ENCODE results near the gene TBRG1. TPM values are rescaled to one million over a fixed set of nuclear protein-coding genes. Genes with fewer than 3 reads are reported as not detected.

The TBRG1 gene
- polyA plus RNA-seq, 2 of the 4 experiments (the other 2 are of a cell fraction) = 13.6 to 29.2 TPM

DNA sequence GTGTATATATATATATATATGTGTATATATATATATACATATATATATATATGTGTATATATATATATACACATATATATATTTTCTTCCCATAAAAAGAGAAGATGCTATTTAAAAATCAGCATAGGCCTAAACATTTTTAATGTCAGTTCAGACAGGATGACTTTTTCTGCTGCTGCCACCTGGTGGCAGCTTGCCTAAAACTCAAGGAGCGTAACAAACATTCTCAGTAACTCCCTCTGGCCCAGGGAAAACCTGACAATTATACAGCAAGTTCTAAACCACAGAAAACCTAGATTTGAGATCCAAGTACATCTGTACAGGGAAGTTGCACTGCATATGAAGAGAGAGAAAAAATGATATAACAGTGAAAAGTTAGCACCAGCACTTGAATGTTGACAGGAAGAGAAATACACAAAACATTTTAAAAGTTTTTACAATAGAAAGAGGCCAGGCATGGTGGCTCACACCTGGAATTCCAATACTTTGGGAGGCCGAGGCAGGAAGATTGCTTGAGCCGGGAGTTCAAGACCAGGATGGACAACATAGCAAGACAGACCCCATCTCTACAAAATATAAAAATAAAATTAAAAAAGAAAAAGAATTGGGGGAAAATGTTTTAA is 36.3 kb upstream of the TBRG1 start:
- ATAC-seq = peak in 1 of 2 experiments; percentile 70; a peak in 3 of 6 replicates
- no peak overlapping the region for H3K27ac ChIP-seq
- FAIRE-seq = no peak
- no peaks in the 10 kb centered on the region for H3K9me3 ChIP-seq
- H3K4me1 ChIP-seq = no peaks in the 10 kb centered on the region
- CTCF ChIA-PET = interaction anchor here (1.0 to 2.7 kb wide), 8 partner anchors 9 to 515 kb away, joined by 3 to 12 read pairs (median 4); partner anchors contain the start of genes OR8B12 and OR8B4
- H3K4me2 ChIP-seq = no peak overlapping the region
- POLR2A ChIA-PET = no interaction called here
- TF ChIP-seq, protein P1, sequence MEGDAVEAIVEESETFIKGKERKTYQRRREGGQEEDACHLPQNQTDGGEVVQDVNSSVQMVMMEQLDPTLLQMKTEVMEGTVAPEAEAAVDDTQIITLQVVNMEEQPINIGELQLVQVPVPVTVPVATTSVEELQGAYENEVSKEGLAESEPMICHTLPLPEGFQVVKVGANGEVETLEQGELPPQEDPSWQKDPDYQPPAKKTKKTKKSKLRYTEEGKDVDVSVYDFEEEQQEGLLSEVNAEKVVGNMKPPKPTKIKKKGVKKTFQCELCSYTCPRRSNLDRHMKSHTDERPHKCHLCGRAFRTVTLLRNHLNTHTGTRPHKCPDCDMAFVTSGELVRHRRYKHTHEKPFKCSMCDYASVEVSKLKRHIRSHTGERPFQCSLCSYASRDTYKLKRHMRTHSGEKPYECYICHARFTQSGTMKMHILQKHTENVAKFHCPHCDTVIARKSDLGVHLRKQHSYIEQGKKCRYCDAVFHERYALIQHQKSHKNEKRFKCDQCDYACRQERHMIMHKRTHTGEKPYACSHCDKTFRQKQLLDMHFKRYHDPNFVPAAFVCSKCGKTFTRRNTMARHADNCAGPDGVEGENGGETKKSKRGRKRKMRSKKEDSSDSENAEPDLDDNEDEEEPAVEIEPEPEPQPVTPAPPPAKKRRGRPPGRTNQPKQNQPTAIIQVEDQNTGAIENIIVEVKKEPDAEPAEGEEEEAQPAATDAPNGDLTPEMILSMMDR (IDR thresholded peaks at IDR 0.05) = peak; percentile 44
- TF ChIP-seq RAD21 (conservative IDR thresholded peaks at IDR 0.05 in 1 of 2, IDR thresholded peaks at IDR 0.05 in 1 of 2) (peak; percentile 35 to 54; a peak in 4 of 5 replicates), SMC3 (IDR thresholded peaks at IDR 0.05) (peak; percentile 55; the same call in 2 of the 3 replicates), JUNB (IDR thresholded peaks at IDR 0.05) (no peak)
- 0% methylated on average over 3 of the region's 3 CpGs for WGBS (ENCODE audit: missing lambda C conversion rate)
- no peak overlapping the region for H3K4me3 ChIP-seq
- peak; percentile 2 to 50 for DNase-seq (ENCODE audit: low read depth in 1 of 2, low spot score in 1 of 2)

DNA sequence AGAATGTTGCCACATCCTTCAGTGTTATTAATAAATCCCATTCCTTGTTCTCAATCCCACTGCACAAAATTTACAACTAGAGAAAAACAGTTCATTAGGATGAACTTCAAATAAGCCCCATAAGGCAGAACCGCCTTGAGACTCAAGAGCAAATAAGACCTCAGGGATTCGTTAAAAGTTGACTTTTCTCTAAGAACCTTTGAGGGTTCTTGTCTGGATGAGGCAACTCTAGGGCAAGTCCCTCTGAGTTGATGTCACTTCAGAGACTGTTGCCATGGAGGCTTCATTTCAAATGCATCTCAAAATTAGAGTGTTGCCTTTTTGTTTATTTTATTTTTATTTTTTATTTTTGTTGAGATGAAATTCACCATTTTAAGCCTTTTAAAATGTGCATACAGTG is 31.2 kb upstream of the TBRG1 start:
- ChIA-PET POLR2A (no interaction called here), CTCF (no interaction called here)
- FAIRE-seq = no peak
- WGBS (ENCODE audit: missing lambda C conversion rate) = 4% methylated on average over 2 of the region's 2 CpGs
- DNase-seq (ENCODE audit: low read depth in 1 of 2, low spot score in 1 of 2) = no peak
- H3K9me3 ChIP-seq = no peaks in the 10 kb centered on the region
- H3K27ac ChIP-seq = no peak overlapping the region
- no peak overlapping the region for H3K4me3 ChIP-seq
- ATAC-seq = no peak
- no peaks in the 10 kb centered on the region for H3K4me1 ChIP-seq
- no peak overlapping the region for H3K4me2 ChIP-seq
- TF ChIP-seq NR3C1 (IDR thresholded peaks at IDR 0.05) = no peak
- TF ChIP-seq, protein P2, sequence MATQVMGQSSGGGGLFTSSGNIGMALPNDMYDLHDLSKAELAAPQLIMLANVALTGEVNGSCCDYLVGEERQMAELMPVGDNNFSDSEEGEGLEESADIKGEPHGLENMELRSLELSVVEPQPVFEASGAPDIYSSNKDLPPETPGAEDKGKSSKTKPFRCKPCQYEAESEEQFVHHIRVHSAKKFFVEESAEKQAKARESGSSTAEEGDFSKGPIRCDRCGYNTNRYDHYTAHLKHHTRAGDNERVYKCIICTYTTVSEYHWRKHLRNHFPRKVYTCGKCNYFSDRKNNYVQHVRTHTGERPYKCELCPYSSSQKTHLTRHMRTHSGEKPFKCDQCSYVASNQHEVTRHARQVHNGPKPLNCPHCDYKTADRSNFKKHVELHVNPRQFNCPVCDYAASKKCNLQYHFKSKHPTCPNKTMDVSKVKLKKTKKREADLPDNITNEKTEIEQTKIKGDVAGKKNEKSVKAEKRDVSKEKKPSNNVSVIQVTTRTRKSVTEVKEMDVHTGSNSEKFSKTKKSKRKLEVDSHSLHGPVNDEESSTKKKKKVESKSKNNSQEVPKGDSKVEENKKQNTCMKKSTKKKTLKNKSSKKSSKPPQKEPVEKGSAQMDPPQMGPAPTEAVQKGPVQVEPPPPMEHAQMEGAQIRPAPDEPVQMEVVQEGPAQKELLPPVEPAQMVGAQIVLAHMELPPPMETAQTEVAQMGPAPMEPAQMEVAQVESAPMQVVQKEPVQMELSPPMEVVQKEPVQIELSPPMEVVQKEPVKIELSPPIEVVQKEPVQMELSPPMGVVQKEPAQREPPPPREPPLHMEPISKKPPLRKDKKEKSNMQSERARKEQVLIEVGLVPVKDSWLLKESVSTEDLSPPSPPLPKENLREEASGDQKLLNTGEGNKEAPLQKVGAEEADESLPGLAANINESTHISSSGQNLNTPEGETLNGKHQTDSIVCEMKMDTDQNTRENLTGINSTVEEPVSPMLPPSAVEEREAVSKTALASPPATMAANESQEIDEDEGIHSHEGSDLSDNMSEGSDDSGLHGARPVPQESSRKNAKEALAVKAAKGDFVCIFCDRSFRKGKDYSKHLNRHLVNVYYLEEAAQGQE (IDR thresholded peaks at IDR 0.05) = no peak
- no peak for TF ChIP-seq ZC3H11A (IDR thresholded peaks at IDR 0.05)
- TF ChIP-seq HOXA7 (CRISPR knock-in tag; IDR thresholded peaks at IDR 0.05) = no peak
- TF ChIP-seq CBX2 (IDR thresholded peaks at IDR 0.05; ENCODE audit: borderline replicate concordance, low read depth) = no peak
- TF ChIP-seq RNF2 (IDR thresholded peaks at IDR 0.05; ENCODE audit: borderline replicate concordance, low read depth) = no peak
- TF ChIP-seq RCOR1 (IDR thresholded peaks at IDR 0.05; ENCODE audit: low read depth, low read length) = no peak
- TF ChIP-seq ZSCAN20 (CRISPR knock-in tag; IDR thresholded peaks at IDR 0.05) = no peak
- TF ChIP-seq EHMT2 (IDR thresholded peaks at IDR 0.05; ENCODE audit: low read depth) = no peak
- TF ChIP-seq ZNF302 (CRISPR knock-in tag; IDR thresholded peaks at IDR 0.05) = no peak
- no peak for TF ChIP-seq TP53 (CRISPR knock-in tag; IDR thresholded peaks at IDR 0.05)
- TF ChIP-seq, protein P3, sequence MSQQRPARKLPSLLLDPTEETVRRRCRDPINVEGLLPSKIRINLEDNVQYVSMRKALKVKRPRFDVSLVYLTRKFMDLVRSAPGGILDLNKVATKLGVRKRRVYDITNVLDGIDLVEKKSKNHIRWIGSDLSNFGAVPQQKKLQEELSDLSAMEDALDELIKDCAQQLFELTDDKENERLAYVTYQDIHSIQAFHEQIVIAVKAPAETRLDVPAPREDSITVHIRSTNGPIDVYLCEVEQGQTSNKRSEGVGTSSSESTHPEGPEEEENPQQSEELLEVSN (IDR thresholded peaks at IDR 0.05; ENCODE audit: borderline replicate concordance, low read depth) = no peak
- no peak for TF ChIP-seq RAD21 (conservative IDR thresholded peaks at IDR 0.05 in 1 of 2, IDR thresholded peaks at IDR 0.05 in 1 of 2)
- TF ChIP-seq NPAS2 (CRISPR knock-in tag; IDR thresholded peaks at IDR 0.05; ENCODE audit: borderline replicate concordance) = no peak
- TF ChIP-seq, protein P4, sequence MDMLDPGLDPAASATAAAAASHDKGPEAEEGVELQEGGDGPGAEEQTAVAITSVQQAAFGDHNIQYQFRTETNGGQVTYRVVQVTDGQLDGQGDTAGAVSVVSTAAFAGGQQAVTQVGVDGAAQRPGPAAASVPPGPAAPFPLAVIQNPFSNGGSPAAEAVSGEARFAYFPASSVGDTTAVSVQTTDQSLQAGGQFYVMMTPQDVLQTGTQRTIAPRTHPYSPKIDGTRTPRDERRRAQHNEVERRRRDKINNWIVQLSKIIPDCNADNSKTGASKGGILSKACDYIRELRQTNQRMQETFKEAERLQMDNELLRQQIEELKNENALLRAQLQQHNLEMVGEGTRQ (IDR thresholded peaks at IDR 0.05) = no peak
- TF ChIP-seq, protein P5, sequence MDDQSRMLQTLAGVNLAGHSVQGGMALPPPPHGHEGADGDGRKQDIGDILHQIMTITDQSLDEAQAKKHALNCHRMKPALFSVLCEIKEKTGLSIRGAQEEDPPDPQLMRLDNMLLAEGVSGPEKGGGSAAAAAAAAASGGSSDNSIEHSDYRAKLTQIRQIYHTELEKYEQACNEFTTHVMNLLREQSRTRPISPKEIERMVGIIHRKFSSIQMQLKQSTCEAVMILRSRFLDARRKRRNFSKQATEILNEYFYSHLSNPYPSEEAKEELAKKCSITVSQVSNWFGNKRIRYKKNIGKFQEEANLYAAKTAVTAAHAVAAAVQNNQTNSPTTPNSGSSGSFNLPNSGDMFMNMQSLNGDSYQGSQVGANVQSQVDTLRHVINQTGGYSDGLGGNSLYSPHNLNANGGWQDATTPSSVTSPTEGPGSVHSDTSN (IDR thresholded peaks at IDR 0.05) = no peak

Measured in A549 (cell line).